Loucy (cell line): ENCODE data around the gene ARF1.

Experiments used
- EZH2phosphoT487 ChIP-seq: fragments of 200-600 bp; IDR thresholded peaks from 2 replicates; pipeline ENCODE4 v1.6.1; 2018; ENCODE audit warnings: antibody characterized with exemption, mild to moderate bottlenecking, moderate library complexity, borderline replicate concordance
- TF ChIP-seq, protein P1 (sequence below): fragments of 200-600 bp; sonication (generic); conservative IDR thresholded peaks from 2 replicates; pipeline ENCODE4 v1.5.1; 2014; ENCODE audit warnings: mild to moderate bottlenecking, antibody characterized with exemption, low read length

DNA sequence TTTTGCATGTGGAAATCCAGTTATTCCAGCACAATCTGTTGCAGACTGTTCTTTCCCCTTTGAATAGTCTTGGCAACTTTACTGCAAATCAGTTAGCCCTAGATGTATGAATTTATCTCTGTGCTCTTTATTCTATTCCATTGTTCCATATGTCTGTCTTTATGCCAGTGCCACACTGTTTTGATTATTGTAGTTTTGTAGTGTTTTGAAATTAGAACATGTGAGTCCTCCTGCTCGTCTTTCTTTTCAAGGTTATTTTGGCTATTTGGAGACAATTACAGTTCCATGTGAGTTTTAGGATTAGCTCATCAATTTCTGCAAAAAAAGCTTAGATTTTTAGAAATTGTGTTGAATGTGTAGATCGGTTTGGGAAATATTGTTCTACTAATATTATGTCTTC is 49.1 kb upstream of the ARF1 start:
- TF ChIP-seq, protein P1, sequence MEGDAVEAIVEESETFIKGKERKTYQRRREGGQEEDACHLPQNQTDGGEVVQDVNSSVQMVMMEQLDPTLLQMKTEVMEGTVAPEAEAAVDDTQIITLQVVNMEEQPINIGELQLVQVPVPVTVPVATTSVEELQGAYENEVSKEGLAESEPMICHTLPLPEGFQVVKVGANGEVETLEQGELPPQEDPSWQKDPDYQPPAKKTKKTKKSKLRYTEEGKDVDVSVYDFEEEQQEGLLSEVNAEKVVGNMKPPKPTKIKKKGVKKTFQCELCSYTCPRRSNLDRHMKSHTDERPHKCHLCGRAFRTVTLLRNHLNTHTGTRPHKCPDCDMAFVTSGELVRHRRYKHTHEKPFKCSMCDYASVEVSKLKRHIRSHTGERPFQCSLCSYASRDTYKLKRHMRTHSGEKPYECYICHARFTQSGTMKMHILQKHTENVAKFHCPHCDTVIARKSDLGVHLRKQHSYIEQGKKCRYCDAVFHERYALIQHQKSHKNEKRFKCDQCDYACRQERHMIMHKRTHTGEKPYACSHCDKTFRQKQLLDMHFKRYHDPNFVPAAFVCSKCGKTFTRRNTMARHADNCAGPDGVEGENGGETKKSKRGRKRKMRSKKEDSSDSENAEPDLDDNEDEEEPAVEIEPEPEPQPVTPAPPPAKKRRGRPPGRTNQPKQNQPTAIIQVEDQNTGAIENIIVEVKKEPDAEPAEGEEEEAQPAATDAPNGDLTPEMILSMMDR, result no peak
- no peak for TF ChIP-seq EZH2phosphoT487
